H7 (cell line): ENCODE data around the gene CMTM8. TPM values are rescaled to one million over a fixed set of nuclear protein-coding genes. Genes with fewer than 3 reads are reported as not detected.

Source experiments
- DNase-seq: peaks from one replicate; pipeline ENCODE4 v3.0.0; 2012
- H3K27me3 ChIP-seq: 2 replicates; pipeline ENCODE4 v1.6.0; 2011; ENCODE audit warnings: mild to moderate bottlenecking, low read length; ENCODE audit not compliant: control insufficient read depth, insufficient read depth
- H3K36me3 ChIP-seq: replicated peaks from 2 replicates; pipeline ENCODE4 v1.5.1; 2011; ENCODE audit warnings: low read length; ENCODE audit not compliant: control insufficient read depth, insufficient read depth
- H3K4me3 ChIP-seq: 2 replicates; pipeline ENCODE4 v1.5.1; 2011; ENCODE audit warnings: low read depth, mild to moderate bottlenecking, control low read depth, low read length, moderate library complexity; ENCODE audit not compliant: insufficient read depth
- total RNA-seq: library from RNA; depleted of rRNA; stranded (reverse); fragments of >200 nt; shearing (Covaris generic); gene quantifications from 2 replicates; pipeline ENCODE4 v1.2.3, GENCODE V29; 2014

Gene CMTM8
- total RNA-seq, 1 experiment from 2014 or later = 1.7 TPM

DNA sequence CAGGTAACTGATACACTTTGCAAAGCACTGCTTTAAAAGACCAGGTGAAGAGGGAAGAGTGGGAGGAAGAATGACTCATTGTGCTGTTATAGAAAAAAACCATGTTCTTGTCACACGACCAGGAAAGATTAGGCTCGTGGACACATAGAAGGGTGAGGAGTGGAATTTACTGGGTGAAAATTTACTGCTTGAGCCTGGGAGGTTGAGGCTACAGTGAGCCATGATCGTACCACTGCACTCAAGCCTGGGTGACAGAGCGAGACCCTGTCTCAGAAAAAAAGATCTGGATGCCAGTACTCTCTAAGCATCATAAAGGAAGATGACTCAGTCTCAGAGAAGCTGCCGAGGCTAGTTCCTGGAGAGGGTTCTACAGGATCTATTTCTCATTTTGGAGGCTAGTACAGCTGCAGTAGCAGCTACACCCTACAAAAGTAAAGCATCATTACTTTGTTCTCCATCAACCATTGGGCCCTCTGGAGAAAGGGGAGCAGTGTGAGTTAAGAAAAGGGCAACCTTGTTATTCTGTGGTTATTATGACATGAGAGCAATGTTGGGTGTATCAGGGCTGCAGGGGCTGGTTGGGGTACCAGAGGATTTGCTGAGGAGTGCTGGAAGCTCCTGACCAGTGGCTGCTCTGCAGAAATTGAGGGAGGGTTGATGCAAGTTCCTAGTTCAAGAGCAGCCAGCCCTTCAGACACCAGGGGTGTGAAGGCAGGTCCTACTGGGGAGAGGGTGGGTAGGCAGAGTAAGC is 75.4 kb downstream of the CMTM8 start:
- Histone ChIP-seq H3K4me3 (no peak overlapping the region), H3K36me3 (no peaks in the 10 kb centered on the region), H3K27me3 (no peaks in the 10 kb centered on the region)
- DNase-seq = no peak

DNA sequence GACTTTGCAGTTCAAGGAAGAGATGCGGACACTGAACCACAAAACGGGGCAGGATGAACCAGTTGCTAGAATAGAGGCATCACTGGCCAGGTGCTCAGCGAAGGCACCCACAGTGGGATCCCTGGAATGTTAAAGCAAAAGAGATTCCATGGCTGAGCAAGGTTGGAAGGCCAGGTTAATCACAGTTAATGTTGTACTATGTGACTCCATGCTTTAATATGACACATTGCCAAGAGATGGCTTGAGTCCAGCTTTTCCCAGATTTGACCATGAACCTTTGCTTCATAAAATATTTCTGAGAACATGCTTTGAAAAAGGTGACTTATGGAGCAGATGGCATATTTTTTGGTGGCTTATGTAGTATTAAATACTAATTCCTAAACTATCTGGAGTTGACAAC is 77.0 kb downstream of the CMTM8 start:
- DNase-seq = no peak
- Histone ChIP-seq H3K36me3 (no peaks in the 10 kb centered on the region), H3K4me3 (no peak overlapping the region), H3K27me3 (no peaks in the 10 kb centered on the region)

DNA sequence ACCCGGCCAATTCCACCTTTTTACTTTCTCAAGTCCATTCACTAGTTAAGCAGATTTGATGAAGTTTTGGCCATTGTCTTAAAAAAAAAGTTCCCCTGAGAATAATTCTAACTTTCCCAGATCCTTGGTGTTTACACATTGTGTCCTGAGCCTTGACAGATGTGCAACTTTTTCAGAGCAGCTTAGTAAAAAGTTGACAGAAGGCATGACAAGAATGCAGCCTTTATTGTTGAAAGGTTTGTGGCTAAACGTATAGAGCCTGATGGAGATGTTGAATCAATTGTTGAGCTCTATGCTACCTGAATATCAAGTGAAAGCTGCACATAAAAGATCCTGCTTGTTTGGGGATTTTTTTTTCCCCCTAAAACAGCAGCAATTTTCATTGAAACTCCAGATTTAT is 77.8 kb downstream of the CMTM8 start:
- H3K4me3 ChIP-seq = no peak overlapping the region
- H3K27me3 ChIP-seq = no peaks in the 10 kb centered on the region
- no peak for DNase-seq
- H3K36me3 ChIP-seq = no peaks in the 10 kb centered on the region

DNA sequence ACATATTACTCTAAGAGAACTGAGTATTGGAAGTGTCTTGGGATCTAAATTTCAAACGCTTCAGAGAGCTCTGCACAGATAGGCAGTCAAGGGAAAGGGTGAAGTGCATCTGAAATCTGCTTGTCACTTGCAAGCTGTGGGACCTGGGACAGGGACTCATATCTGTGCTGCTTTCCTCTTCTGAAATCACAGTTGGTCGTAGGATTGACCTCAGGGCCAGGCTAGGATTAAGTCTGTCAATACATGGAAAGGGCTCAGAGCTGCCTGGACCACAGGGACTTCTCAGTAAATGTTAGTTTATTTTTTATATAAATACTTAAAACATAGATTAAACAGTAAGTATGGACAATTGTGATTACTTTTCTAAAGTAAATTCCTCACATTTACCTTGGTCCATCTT is 78.5 kb downstream of the CMTM8 start:
- no peaks in the 10 kb centered on the region for H3K36me3 ChIP-seq
- no peak for DNase-seq
- H3K4me3 ChIP-seq = no peak overlapping the region
- no peaks in the 10 kb centered on the region for H3K27me3 ChIP-seq

DNA sequence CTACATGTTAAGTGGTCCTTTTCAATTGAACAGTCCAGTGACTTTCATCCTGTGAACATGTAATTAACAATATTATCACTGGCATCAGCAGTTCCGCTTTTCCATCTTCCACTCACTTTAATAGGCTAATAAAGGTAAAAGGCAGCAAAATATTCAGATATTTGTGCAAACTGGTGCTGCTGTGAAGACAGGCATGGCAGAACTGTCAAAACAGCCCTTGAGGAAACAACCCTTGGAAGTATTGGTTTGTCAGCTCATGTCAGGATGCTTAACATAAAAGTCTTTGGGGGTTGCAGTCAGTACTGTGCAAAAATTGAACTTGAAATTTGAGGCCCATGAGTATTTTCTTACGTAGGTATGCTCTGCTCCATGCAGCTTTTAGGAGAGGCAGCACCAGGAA is 81.1 kb downstream of the CMTM8 start:
- Histone ChIP-seq H3K27me3 (no peaks in the 10 kb centered on the region), H3K36me3 (no peaks in the 10 kb centered on the region), H3K4me3 (no peak overlapping the region)
- DNase-seq = no peak

DNA sequence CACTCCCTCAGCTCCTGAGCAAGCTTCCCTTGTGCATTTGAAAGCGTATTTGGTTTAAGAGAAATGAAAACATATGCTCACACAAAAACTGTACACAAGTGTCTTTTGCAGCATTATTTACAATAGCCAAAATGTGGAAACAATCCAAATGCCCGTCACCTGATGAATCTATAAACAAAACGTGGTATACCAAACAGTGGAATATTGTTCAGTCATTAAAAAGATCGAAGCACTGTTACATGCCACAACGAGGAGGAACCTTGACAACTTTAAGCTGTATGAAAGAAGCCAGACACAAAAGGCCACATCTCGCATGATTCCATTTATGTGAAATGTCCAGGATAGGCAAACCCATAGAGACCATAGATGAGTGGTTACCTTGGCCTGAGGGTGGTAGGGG is 81.6 kb downstream of the CMTM8 start:
- DNase-seq = no peak
- Histone ChIP-seq H3K36me3 (no peaks in the 10 kb centered on the region), H3K27me3 (no peaks in the 10 kb centered on the region), H3K4me3 (no peak overlapping the region)

DNA sequence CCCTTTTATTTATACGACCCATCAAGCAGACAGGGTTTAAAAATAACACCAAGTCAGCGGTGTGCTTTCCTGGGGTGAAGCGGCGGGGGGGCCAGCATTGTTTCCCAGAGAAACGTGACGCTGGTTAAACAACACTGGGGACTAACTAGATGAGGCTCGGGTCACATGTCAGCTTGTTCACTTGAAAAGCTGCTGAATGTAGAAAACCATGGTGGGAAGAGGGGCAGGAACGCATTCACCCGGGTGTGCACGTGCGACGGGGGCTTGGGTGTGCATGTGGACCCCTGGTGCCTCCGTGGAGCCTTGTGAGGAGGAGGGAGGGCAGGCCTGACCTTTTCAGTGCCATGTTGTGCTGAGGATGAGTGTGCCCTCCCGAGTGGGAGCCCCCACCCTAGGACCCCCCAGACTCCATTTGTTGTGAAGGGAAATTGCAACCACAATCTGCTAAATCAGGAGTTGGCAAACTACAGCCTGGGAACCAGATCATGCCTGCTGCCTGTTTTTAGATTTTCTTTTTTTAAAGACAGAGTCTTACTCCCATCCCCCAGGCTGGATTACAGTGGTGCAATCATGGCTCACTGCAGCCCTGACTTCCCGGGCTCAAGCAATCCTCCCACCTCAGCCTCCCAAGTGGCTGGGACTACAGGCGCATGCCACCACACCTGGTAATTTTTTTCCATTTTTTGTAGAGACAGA is 82.8 kb downstream of the CMTM8 start:
- peak; percentile 73 for DNase-seq
- no peak overlapping the region for H3K4me3 ChIP-seq
- H3K27me3 ChIP-seq = no peaks in the 10 kb centered on the region

DNA sequence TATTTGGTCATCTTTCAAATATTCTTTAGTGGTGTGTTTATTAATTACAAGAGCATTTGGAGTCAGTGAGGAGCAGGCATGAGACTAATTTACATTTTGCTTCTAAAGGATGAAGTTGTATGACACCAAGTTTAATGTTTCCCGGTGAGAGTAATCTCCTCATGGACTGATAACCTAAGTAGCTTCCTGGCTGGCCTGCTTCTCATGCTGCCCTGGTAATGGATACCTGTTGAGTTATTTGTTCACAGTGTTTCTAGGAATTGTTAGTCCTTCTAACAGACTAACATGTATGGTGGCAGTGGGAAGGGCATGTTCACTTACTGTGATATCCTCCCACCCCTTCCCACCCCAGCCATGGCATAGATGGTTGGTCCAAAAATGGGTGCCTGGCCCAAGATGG is 83.8 kb downstream of the CMTM8 start:
- H3K4me3 ChIP-seq = no peak overlapping the region
- no peaks in the 10 kb centered on the region for H3K27me3 ChIP-seq
- H3K36me3 ChIP-seq = no peaks in the 10 kb centered on the region
- DNase-seq = no peak

More for the DNA sequence above, 82.8 kb downstream of the CMTM8 start:
- H3K36me3 ChIP-seq = no peaks in the 10 kb centered on the region

DNA sequence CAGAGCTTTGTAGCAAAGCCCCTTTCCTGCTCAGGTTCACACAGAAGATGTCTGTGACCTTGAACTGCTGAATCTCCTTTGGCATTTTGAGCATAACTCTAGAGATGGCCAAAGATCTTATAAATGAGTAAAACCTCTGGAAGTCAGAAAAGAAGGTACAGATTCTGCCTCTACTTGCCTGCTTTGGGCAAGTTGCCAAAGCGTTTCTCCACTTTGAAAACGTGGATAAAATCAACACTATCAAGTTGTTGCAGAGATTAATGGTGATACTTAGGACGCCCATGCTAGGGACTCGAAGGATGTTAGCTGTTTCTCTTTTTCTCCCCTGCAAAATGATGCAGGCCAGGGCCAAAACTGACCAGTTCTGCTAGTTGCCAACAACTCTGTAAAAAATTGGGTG is 85.1 kb downstream of the CMTM8 start:
- Histone ChIP-seq H3K36me3 (no peaks in the 10 kb centered on the region), H3K27me3 (no peaks in the 10 kb centered on the region), H3K4me3 (no peak overlapping the region)
- DNase-seq = no peak

DNA sequence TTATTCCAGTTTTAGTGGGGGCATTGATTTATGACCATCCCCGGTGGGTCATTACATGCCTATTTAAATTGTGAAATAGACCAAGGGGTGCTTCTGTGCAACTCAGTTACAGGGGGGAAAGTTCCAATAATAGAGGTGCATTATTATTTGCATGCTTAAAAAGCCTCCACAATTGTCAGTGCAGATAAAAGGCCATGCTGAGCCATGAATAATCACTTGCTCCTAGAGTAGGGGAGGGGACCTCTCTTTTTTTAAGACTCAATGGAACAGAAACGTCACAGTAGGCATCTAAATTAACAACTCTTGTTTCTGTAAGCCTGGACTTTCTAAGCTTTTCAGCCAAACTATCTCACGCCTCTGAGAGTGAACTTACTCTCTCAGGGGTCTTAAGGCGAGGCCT is 86.7 kb downstream of the CMTM8 start:
- Histone ChIP-seq H3K27me3 (no peaks in the 10 kb centered on the region), H3K4me3 (no peak overlapping the region), H3K36me3 (no peaks in the 10 kb centered on the region)
- DNase-seq = no peak

DNA sequence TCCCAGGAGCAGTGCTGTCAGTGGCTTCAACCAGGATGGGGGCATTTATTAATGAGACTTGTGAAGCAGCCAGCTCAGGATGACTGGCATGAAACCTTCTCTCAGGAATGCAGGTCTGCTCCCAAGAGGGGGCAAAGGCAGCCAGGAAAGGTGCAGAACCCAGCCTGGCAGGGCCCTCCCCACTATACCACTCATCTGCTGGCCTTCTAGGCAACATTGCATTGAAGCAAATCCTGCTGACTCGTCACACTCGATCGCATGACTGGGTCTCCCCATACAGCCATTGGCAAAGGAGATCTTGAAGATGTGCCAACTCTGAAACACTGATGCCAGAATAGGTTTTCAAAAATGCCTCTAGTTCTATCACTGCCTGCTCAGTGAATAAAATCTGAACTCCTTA is 87.4 kb downstream of the CMTM8 start:
- H3K4me3 ChIP-seq = no peak overlapping the region
- no peaks in the 10 kb centered on the region for H3K27me3 ChIP-seq
- DNase-seq = no peak
- H3K36me3 ChIP-seq = no peaks in the 10 kb centered on the region

DNA sequence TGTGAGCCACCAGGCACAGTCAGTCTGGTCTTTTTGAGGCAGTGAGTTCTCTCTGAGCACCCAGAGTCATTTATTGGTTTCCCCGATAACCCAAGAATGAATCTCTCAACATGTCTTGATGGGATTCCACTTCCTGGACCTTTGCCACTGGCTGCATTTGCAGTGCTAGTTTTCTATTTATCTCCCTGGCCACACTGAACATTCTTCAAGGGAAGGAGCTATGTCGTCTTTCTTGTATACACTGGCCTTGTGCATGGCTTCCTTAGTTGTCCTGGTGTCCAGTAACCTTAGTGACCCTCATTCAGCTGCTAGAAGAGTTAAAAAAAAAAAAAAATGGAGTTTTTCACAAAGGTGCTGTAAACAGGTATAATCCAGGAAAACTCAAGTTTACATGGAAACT is 88.3 kb downstream of the CMTM8 start:
- Histone ChIP-seq H3K36me3 (no peaks in the 10 kb centered on the region), H3K4me3 (no peak overlapping the region), H3K27me3 (no peaks in the 10 kb centered on the region)
- no peak for DNase-seq

DNA sequence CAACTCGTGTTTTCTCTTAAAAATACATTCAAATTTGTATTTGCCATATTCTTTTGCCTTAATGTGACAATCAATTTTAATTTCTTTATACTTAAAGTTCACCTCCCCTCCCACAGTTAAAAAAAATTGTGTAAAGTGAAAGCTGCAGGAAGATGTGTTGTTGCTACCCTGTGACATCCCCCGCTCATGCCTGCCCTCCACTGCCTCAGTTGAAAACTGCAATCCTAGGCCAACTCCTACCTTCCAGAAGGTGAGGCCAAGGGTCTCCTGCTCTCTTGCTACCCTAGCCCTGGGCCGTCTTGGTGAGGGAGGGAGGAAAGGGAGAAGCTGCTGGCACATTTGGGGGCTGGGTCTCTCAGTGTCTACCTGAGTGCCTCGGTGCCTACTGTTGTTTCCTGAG is 96.2 kb downstream of the CMTM8 start:
- Histone ChIP-seq H3K4me3 (no peak overlapping the region), H3K36me3 (no peaks in the 10 kb centered on the region), H3K27me3 (no peaks in the 10 kb centered on the region)
- peak; percentile 55 for DNase-seq

DNA sequence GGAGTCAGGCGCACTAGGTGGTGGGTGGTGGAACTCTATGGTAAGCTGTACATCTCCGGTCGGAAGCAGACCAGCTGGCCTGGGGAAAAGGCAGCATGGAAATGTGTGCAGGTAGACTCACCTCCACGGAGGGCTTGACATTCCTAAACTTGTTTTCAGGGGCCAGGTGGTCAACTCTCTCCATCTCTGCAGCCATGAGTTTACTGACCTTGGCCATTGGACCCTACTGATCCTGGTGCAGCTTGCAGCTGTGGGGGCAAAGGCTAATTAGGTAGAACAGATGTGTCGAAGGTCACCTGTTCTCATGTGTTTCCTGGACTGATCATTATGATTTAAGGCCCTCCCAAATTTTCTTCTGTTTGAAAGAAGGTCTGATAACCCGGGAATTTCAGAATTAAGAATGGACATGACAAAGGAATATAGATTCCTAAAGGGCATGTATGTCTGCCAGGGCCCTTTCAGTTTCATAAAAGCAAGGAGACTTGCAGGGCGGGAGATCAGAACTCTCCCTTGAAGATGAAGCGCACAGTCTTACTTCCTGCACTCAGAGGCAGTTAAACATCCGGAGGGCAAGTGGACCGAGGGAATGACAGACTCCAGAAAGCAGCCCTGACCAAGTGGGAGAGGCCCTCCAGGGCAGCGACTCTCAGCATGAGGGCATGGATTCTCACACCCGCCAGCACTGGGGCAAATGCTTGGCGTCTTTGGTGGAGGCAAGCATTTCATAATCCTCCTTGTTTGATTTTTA is 97.1 kb downstream of the CMTM8 start:
- DNase-seq = no peak
- no peaks in the 10 kb centered on the region for H3K27me3 ChIP-seq

DNA sequence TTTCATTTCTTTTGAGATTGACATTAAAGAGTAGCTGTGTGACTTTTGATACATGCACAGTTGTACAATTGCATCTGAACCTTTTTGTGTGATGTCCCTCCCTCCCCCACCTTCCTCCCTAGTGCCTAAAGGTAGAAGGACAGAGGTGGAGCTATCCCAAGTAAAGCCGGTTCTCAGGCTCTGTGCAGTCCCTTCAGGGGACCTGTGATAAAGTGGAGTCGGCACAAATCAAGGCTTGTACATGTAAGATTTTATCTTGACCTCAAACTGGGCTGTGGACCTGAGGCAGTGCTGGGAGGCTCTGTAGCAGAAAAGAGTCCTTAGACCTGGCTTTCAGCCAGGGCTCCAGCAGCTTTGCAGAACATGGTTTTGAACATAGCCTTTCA is 97.6 kb downstream of the CMTM8 start:
- no peaks in the 10 kb centered on the region for H3K27me3 ChIP-seq
- no peak for DNase-seq
- no peaks in the 10 kb centered on the region for H3K36me3 ChIP-seq
- H3K4me3 ChIP-seq = no peak overlapping the region

More for the DNA sequence above, 97.1 kb downstream of the CMTM8 start:
- Histone ChIP-seq H3K36me3 (no peaks in the 10 kb centered on the region), H3K4me3 (no peak overlapping the region)
